HG02623 (cell line): ENCODE data around the gene MRPS22.
"Not testable (repeated sequence)": the region's sequence is repeated elsewhere in the genome, so short reads cannot be mapped to it uniquely, and the experiment has no call there.

Source experiments
- ATAC-seq: cut with Tn5 transposase; IDR thresholded peaks from one replicate; pipeline ENCODE4 v1.9.1; 2021; ENCODE audit warnings: moderate library complexity; ENCODE audit not compliant: unreplicated experiment

Gene MRPS22

GRCh38 chr3:139389552-139390368 lies 45.9 kb downstream of the MRPS22 start, which contains the start of gene COPB2:
Gene COPB2, minus strand, starts transcription at chr3:139389647. Its CDS starts 97 bp downstream, at chr3:139389550.
- peak; percentile 96 for ATAC-seq

GRCh38 chr3:139394116-139394515 lies 50.3 kb downstream of the MRPS22 start:
- ATAC-seq, result no peak

GRCh38 chr3:139396707-139397106 lies 52.9 kb downstream of the MRPS22 start:
- no peak for ATAC-seq

DNA sequence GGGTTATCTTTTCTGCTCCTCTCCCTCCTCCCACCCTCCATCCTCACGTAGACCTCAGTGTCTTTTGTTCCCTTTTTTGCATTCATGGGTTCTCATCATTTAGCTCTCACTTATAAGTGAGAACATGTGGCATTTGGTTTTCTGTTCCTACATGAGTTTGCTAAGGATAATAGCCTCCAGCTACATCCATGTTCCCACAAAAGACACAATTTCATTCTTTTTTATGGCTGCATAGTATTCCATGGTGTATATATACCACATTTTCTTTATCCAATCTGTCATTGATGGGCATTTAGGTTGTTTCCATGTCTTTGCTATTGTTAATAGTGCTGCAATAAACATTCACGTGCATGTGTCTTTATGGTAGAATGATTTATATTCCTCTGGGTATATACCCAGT lies 57.3 kb downstream of the MRPS22 start:
- ATAC-seq, result not testable (repeated sequence)
